Neural cell (in vitro differentiated cells): ENCODE data around the gene FAM135A.

Source experiments
- EP300 ChIP-seq: fragments of 450-650 bp; conservative IDR thresholded peaks from 2 replicates; pipeline ENCODE4 v1.6.1; 2014; ENCODE audit warnings: antibody characterized with exemption, mild to moderate bottlenecking, moderate library complexity; ENCODE audit not compliant: poor library complexity, severe bottlenecking
- EZH2 ChIP-seq: fragments of 200-600, 300-800 bp; shearing (Covaris generic), sonication (generic); IDR thresholded peaks from 2 replicates; pipeline ENCODE4 v1.6.1; 2014; ENCODE audit warnings: antibody characterized with exemption, low read length, borderline replicate concordance, mild to moderate bottlenecking; ENCODE audit not compliant: insufficient read depth, poor library complexity, severe bottlenecking
- MXI1 ChIP-seq: fragments of 450-650 bp; conservative IDR thresholded peaks from 2 replicates; pipeline ENCODE4 v1.6.1; 2014; ENCODE audit warnings: antibody characterized with exemption, mild to moderate bottlenecking; ENCODE audit not compliant: poor library complexity, severe bottlenecking
- POLR2AphosphoS5 ChIP-seq: IDR thresholded peaks from 2 replicates; pipeline ENCODE4 v1.6.1; 2012
- RAD21 ChIP-seq: fragments of 450-650 bp; conservative IDR thresholded peaks from 2 replicates; pipeline ENCODE4 v1.6.1; 2014; ENCODE audit warnings: antibody characterized with exemption, mild to moderate bottlenecking, moderate library complexity
- REST ChIP-seq: IDR thresholded peaks from 2 replicates; pipeline ENCODE4 v1.6.1; 2012; ENCODE audit warnings: borderline replicate concordance
- SMC3 ChIP-seq: fragments of 450-650 bp; conservative IDR thresholded peaks from 2 replicates; pipeline ENCODE4 v1.6.1; 2014; ENCODE audit warnings: antibody characterized with exemption, mild to moderate bottlenecking, moderate library complexity; ENCODE audit not compliant: poor library complexity
- TAF1 ChIP-seq: IDR thresholded peaks from 2 replicates; pipeline ENCODE4 v1.6.1; 2012; ENCODE audit warnings: low read depth
- TF ChIP-seq, protein P1 (sequence below): fragments of 450-650 bp; IDR thresholded peaks from 2 replicates; pipeline ENCODE4 v1.5.1; 2014; ENCODE audit warnings: antibody characterized with exemption, mild to moderate bottlenecking, moderate library complexity; ENCODE audit not compliant: poor library complexity, severe bottlenecking

DNA sequence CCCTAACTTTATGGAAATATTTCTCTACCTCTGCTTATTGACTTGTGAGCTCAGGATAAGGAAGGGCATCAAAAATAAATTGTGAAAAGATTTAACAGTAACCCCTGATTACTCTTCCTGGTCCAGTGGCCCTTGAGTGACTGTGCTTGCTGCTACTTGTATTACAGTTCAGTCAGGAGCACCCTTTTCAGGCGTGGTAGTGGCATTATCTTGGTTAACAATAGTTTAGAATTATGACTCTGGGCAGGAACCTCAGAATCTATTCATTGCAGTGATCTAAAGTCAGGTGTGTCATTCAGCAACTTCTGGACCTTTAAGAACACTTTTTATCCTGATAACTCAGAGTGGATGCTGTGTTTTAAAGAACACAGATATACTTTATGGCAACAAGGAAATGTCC, 43.4 kb downstream of the FAM135A start:
- TF ChIP-seq POLR2AphosphoS5 (no peak), EP300 (no peak), EZH2 (no peak), RAD21 (no peak), MXI1 (no peak), SMC3 (no peak), REST (no peak), TAF1 (no peak)
- TF ChIP-seq, protein P1, sequence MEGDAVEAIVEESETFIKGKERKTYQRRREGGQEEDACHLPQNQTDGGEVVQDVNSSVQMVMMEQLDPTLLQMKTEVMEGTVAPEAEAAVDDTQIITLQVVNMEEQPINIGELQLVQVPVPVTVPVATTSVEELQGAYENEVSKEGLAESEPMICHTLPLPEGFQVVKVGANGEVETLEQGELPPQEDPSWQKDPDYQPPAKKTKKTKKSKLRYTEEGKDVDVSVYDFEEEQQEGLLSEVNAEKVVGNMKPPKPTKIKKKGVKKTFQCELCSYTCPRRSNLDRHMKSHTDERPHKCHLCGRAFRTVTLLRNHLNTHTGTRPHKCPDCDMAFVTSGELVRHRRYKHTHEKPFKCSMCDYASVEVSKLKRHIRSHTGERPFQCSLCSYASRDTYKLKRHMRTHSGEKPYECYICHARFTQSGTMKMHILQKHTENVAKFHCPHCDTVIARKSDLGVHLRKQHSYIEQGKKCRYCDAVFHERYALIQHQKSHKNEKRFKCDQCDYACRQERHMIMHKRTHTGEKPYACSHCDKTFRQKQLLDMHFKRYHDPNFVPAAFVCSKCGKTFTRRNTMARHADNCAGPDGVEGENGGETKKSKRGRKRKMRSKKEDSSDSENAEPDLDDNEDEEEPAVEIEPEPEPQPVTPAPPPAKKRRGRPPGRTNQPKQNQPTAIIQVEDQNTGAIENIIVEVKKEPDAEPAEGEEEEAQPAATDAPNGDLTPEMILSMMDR: no peak
